Aorta (tissue), 5 donors: ENCODE measurements around the gene MYO7A. TPM values are rescaled to one million over a fixed set of nuclear protein-coding genes. Genes with fewer than 3 reads are reported as not detected.
A peak's percentile ranks its signal among the peaks of the same experiment; 100 is the strongest.

Experiments
- ATAC-seq: fragments of 200-7000 bp; cut with Tn5 transposase; one replicate; pipeline ENCODE4 v1.9.1; 2022; ENCODE audit warnings: moderate library complexity; ENCODE audit not compliant: low FRiP score
- DNase-seq, 2 donors: peaks; one replicate each; pipeline ENCODE4 v3.0.0-alpha.2; 2020
- H3K27ac ChIP-seq, 2 donors: one replicate each; pipeline ENCODE4 v1.5.1; 2013; ENCODE audit warnings: low read length in 2 of 2, mild to moderate bottlenecking in 2 of 2, moderate library complexity in 2 of 2, control low read depth in 1 of 2, inconsistent platforms in 1 of 2, low read depth in 1 of 2
- H3K27me3 ChIP-seq, 2 donors: one replicate each; pipeline ENCODE4 v1.6.1; 2013; ENCODE audit warnings: control low read depth in 1 of 2, low read length in 1 of 2, mild to moderate bottlenecking in 1 of 2, moderate library complexity in 1 of 2; ENCODE audit not compliant: insufficient read depth in 2 of 2, control insufficient read depth in 1 of 2
- H3K36me3 ChIP-seq, 2 donors: one replicate each; pipeline ENCODE4 v1.6.1; 2013; ENCODE audit warnings: control low read depth in 1 of 2, low read length in 1 of 2, mild to moderate bottlenecking in 1 of 2; ENCODE audit not compliant: insufficient read depth in 2 of 2, control insufficient read depth in 1 of 2
- H3K4me1 ChIP-seq, 2 donors: one replicate each; pipeline ENCODE4 v1.6.1; 2013; ENCODE audit warnings: low read length in 2 of 2, control low read depth in 1 of 2, mild to moderate bottlenecking in 1 of 2, moderate library complexity in 1 of 2; ENCODE audit not compliant: insufficient read depth in 2 of 2, control insufficient read depth in 1 of 2
- H3K4me3 ChIP-seq, 2 donors: one replicate each; pipeline ENCODE4 v1.5.1; 2013; ENCODE audit warnings: low read length in 2 of 2, control low read depth in 1 of 2, mild to moderate bottlenecking in 1 of 2
- H3K9me3 ChIP-seq: one replicate; pipeline ENCODE4 v1.6.1; 2013; ENCODE audit warnings: mild to moderate bottlenecking, low read length; ENCODE audit not compliant: control insufficient read depth
- WGBS, 2 donors: extraction: QIAGEN DNeasy Blood & Tissue Kit; methylation state at CpG; one replicate each; pipeline ENCODE4 v1.1.7; 2013; 5-methylcytosine and 5-hydroxymethylcytosine counted together
- intact Hi-C, 2 donors: fragments of 100-400 bp; cut with DNase I; formaldehyde crosslinking; loops; one replicate each; pipeline versions ENCODE4 v1.14.2 to v1.15.0; 2022
- polyA plus RNA-seq, 2 donors: library from polyadenylated mRNA; stranded (reverse); fragments of 200-250 nt; gene quantifications; one replicate each; pipeline ENCODE4 v1.2.3, GENCODE V29; 2013
- total RNA-seq, 2 donors: library from RNA; stranded (reverse); fragmentation: NEBNext Ultra II Directional; extraction: Animal tissue kit (Norgen Biotek cat#: 25700); gene quantifications; one replicate each; pipeline ENCODE4 v1.2.1, GENCODE V29; 2021
- donor health status: healthy with polysubstance abuse.
- donor health status: Bipolar disorder and iron deficiency.
- donor health status: DM: no; HTN: no; CAD: no.
- donor health status: DM: no; HTN: no; CAD: no.
- donor health status: DM: yes; HTN: yes; CAD: no.

The MYO7A gene
- total and polyA plus RNA-seq, 4 donors, result 1.9 to 27.9 (median 6.9) TPM

GRCh38 chr11:77126861-77127234, 1.2 kb upstream of the MYO7A start:
- H3K27me3 ChIP-seq, result no peaks in the 10 kb centered on the region
- H3K27ac ChIP-seq, result no peak overlapping the region
- H3K36me3 ChIP-seq, result no peaks in the 10 kb centered on the region
- ATAC-seq (peak; percentile 4), DNase-seq (no peak)
- H3K4me3 ChIP-seq, result no peak overlapping the region
- H3K9me3 ChIP-seq, result no peaks in the 10 kb centered on the region
- WGBS, 2 donors, result 15 to 16% methylated on average over 10 of the region's 10 CpGs
- H3K4me1 ChIP-seq, result no peaks in the 10 kb centered on the region
- intact Hi-C loops, result loop anchor here (1.0 to 5.0 kb wide), 4 partner anchors 61 to 422 kb away; no protein-coding TSS in a partner anchor

DNA sequence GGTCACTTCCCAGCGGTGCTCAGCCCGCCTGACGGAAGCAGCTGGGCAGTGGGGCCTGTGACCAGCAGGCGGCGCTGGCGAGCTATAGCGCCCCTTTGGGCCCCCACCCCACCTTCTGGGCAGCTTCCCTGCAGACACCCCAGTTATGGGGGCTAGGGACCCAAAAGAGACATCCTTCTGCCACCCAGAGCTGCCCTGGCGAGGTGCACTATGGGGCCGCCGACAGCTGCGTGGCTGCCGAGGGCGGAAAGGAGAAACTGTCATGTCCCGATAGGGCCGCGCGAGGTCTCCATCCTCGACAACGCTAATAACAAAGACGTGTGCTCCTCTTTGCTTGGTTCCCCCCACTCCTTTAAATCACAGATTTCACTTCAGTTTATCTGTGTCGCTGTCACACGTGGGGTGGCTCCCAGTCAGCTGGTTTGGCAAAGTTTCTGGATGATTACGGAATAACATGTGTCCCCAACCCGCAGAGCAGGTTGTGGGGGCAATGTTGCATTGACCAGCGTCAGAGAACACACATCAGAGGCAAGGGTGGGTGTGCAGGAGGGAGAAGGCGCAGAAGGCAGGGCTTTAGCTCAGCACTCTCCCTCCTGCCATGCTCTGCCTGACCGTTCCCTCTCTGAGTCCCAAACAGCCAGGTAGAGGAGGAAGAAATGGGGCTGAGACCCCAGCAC, 673 bp upstream of the MYO7A start:
- Histone ChIP-seq H3K27ac (no peak overlapping the region), H3K4me3 (peak overlapping the region; percentile 1 to 8), H3K27me3 (no peaks in the 10 kb centered on the region), H3K4me1 (no peaks in the 10 kb centered on the region), H3K9me3 (no peaks in the 10 kb centered on the region), H3K36me3 (no peaks in the 10 kb centered on the region)
- peak; percentile 84 for ATAC-seq
- intact Hi-C loops, result loop anchor here (1.0 to 5.0 kb wide), 4 partner anchors 61 to 421 kb away; no protein-coding TSS in a partner anchor
- peak; percentile 68 to 88 for DNase-seq
- 1% methylated on average over 27 of the region's 27 CpGs for WGBS, 2 donors

DNA sequence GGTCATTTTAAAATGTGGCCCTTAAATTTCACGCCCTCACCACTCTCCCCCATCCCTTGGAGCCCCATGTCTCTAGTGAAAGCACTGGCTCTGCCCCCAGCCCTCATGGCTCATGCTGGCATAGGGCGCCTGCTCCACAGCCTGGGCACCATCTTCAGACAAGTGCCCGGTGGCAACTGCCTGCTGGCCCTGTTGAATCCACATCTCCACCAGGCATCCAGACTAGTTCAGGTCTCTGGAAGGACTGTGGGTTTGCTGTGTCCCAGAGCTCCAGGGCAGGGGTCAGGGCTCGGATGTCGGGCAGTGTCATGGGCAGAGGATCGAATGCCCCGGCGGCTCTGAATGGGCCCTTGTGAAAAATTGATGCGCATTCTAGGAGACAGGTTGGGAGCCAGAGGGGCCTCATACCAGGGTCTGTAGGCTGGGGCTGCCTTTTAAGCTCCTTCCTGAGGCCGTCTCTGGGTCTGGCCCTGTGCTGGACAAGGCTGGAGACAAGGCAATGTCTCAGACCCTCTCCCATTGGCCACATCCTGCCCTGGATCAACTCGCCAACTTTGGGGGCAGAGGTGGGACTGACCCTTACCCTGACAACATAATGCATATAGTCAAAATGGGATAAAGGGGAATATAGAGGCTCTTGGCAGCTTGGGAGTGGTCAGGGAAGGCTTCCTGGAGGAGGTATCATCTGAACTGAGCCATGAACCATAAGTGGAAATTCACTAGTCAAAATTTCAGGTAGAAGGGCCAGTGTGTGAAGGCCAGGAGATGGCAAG, 1.2 kb downstream of the MYO7A start:
- no peaks in the 10 kb centered on the region for H3K27me3 ChIP-seq
- H3K27ac ChIP-seq, result no peak overlapping the region
- H3K4me3 ChIP-seq, result no peak overlapping the region
- intact Hi-C loops, result loop anchor here in 1 of 2 donors (5.0 kb wide), 1 partner anchor 418 kb away; no protein-coding TSS in a partner anchor
- WGBS, 2 donors, result 86 to 94% methylated on average over 11 of the region's 11 CpGs
- no peaks in the 10 kb centered on the region for H3K36me3 ChIP-seq
- DNase-seq, result no peak
- no peaks in the 10 kb centered on the region for H3K9me3 ChIP-seq
- no peak for ATAC-seq
- H3K4me1 ChIP-seq, result no peaks in the 10 kb centered on the region

DNA sequence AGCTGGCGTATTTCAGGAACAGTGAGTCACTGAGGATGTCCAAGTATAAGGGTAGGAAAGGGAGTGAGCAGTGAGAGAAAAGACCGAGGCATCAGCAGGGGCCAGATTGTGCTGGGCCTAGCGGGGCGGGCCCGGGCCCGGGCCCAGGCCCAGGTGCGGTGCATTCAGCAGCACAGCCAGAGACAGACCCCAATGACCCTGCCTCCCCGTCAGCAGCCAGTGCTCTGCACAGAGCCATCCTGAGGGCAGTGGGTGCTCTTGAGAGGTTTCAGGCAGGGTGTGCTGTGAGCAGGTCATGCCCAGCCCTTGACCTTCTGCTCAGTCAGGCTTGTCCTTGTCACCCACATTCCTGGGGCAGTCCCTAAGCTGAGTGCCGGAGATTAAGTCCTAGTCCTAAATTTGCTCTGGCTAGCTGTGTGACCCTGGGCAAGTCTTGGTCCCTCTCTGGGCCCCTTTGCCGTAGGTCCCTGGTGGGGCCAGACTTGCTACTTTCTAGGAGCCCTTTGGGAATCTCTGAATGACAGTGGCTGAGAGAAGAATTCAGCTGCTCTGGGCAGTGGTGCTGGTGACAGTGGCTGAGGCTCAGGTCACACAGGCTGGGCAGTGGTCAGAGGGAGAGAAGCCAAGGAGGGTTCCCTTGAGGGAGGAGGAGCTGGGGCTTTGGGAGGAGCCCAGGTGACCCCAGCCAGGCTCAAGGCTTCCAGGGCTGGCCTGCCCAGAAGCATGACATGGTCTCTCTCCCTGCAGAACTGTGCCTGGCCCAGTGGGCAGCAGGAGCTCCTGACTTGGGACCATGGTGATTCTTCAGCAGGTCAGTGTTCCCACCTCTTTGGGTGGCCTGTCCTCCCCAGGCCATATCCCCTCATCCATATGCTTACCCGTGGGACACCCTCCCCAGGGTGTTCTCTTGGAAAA, 2.1 kb downstream of the MYO7A start:
- no peaks in the 10 kb centered on the region for H3K9me3 ChIP-seq
- peak overlapping the region in 1 of 2 donors; percentile 19 for H3K27ac ChIP-seq
- H3K4me3 ChIP-seq, result no peak overlapping the region
- H3K27me3 ChIP-seq, result no peaks in the 10 kb centered on the region
- intact Hi-C loops, result loop anchor here in 1 of 2 donors (5.0 kb wide), 1 partner anchor 417 kb away; no protein-coding TSS in a partner anchor
- 84 to 88% methylated on average over 8 to 11 of the region's 11 CpGs for WGBS, 2 donors
- DNase-seq (no peak), ATAC-seq (no peak)
- H3K4me1 ChIP-seq, result no peaks in the 10 kb centered on the region
- H3K36me3 ChIP-seq, result no peaks in the 10 kb centered on the region

DNA sequence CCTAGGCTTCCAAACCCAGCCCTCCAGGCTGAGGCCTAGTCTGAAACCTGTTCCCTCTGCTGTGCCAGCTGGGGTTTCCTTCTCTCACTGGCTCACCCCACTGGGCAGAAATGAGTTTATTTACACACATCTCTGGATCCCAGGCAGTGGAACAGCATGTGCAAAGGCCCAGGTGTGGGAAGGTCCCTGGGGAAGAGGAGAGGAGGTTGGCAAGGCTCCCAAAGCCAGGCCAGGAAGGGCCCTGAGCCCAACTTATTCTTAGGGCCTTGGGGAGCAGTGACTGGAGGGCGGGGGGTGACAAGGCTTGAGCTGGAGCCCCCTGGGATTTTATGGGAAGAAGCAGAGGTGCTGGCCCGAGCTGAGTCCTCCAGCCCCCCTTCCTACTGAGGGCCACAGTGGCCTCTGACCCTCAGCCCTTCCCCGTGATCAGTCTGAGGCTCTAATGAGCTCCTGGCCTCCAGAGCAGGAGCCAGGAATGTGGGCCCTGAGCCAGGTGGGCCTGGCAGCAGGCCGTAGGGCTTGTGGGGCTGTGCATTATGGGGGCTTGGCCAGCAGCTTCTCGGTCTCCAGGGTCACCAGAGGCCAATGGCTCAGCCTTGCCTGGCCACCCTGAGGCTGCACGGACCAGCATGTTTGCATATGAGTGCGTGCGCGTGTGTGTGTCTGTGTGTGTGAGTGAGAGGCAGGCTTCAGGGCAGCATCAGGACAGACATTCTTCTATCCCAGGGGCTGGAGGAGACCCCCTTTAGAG, 2.9 kb downstream of the MYO7A start:
- H3K27ac ChIP-seq, result peak overlapping the region in 1 of 2 donors; percentile 41
- WGBS, 2 donors, result 18 to 23% methylated on average over 9 of the region's 9 CpGs
- H3K9me3 ChIP-seq, result no peaks in the 10 kb centered on the region
- no peaks in the 10 kb centered on the region for H3K36me3 ChIP-seq
- no peaks in the 10 kb centered on the region for H3K4me1 ChIP-seq
- DNase-seq (peak; percentile 74 to 85), ATAC-seq (peak; percentile 53)
- intact Hi-C loops, result no loop called here
- H3K27me3 ChIP-seq, result no peaks in the 10 kb centered on the region
- H3K4me3 ChIP-seq, result no peak overlapping the region

- Histone ChIP-seq H3K4me3 (no peak overlapping the region), H3K27me3 (no peaks in the 10 kb centered on the region), H3K27ac (peak overlapping the region in 1 of 2 donors; percentile 41), H3K36me3 (no peaks in the 10 kb centered on the region), H3K9me3 (no peaks in the 10 kb centered on the region), H3K4me1 (no peaks in the 10 kb centered on the region)
- no peak for DNase-seq
- no peak for ATAC-seq
- 51 to 54% methylated on average over 6 of the region's 6 CpGs for WGBS, 2 donors
- intact Hi-C loops, result no loop called here
Observed at GRCh38 chr11:77131560-77131959, 3.5 kb downstream of the MYO7A start.

- Histone ChIP-seq H3K27me3 (no peaks in the 10 kb centered on the region), H3K36me3 (no peaks in the 10 kb centered on the region), H3K9me3 (no peaks in the 10 kb centered on the region), H3K4me3 (no peak overlapping the region), H3K27ac (no peak overlapping the region), H3K4me1 (no peaks in the 10 kb centered on the region)
- ATAC-seq (no peak), DNase-seq (no peak)
- WGBS, 2 donors, result 25 to 30% methylated on average over 2 of the region's 2 CpGs
- intact Hi-C loops, result no loop called here
Observed at GRCh38 chr11:77135069-77135468, 7.0 kb downstream of the MYO7A start.

GRCh38 chr11:77136074-77136473, 8.0 kb downstream of the MYO7A start:
- no peak overlapping the region for H3K4me3 ChIP-seq
- ATAC-seq (no peak), DNase-seq (no peak)
- no peaks in the 10 kb centered on the region for H3K4me1 ChIP-seq
- no peaks in the 10 kb centered on the region for H3K9me3 ChIP-seq
- WGBS, 2 donors, result 88 to 91% methylated on average over 8 of the region's 8 CpGs
- no peaks in the 10 kb centered on the region for H3K27me3 ChIP-seq
- intact Hi-C loops, result no loop called here
- H3K27ac ChIP-seq, result no peak overlapping the region
- H3K36me3 ChIP-seq, result no peaks in the 10 kb centered on the region
